A549 (cell line): ENCODE results near the gene ZNF581.

ENCODE experiments used
- CTCF ChIP-seq: fragments of >200 bp; sonication (Bioruptor Twin); formaldehyde crosslinking; IDR thresholded peaks from 3 replicates; pipeline ENCODE4 v1.5.1; 2016
- POLR2A ChIP-seq: IDR thresholded peaks from 2 replicates; pipeline ENCODE4 v1.6.1; 2012; ENCODE audit warnings: mild to moderate bottlenecking, low read length
- RFX5 ChIP-seq: fragments of 450-650 bp; IDR thresholded peaks from 2 replicates; pipeline ENCODE4 v1.7.1; 2014; ENCODE audit warnings: antibody characterized with exemption, mild to moderate bottlenecking, moderate library complexity

GRCh38 chr19:55637534-55637933 lies 5.9 kb upstream of the ZNF581 start:
- TF ChIP-seq CTCF, result no peak
- no peak for TF ChIP-seq POLR2A
- no peak for TF ChIP-seq RFX5
